Upper lobe of left lung (tissue), 6 donors: Measurements from ENCODE around the gene FOXA3. TPM values are rescaled to one million over a fixed set of nuclear protein-coding genes. Genes with fewer than 3 reads are reported as not detected.

Experiments
- ATAC-seq, 2 donors: fragments of 200-7000 bp; cut with Tn5 transposase; one replicate each; pipeline ENCODE4 v1.9.1; 2022; ENCODE audit warnings: mild to moderate bottlenecking in 2 of 2, moderate library complexity in 2 of 2; ENCODE audit not compliant: low FRiP score in 2 of 2
- DNase-seq, 2 donors: peaks; one replicate each; pipeline ENCODE4 v3.0.0-alpha.2; 2019 to 2020
- H3K27ac ChIP-seq, 4 donors: fragments of 200-600 bp; sonication (generic); one replicate each; pipeline ENCODE4 v1.5.1; 2016 to 2019
- H3K27me3 ChIP-seq, 4 donors: fragments of 200-600 bp; sonication (generic); one replicate each; pipeline ENCODE4 v1.5.1; 2017 to 2019
- H3K36me3 ChIP-seq, 4 donors: fragments of 200-600 bp; sonication (generic); one replicate each; pipeline ENCODE4 v1.5.1; 2016 to 2019
- H3K4me1 ChIP-seq, 4 donors: fragments of 200-600 bp; sonication (generic); one replicate each; pipeline ENCODE4 v1.5.1; 2018 to 2019
- H3K4me3 ChIP-seq, 4 donors: fragments of 200-600 bp; sonication (generic); one replicate each; pipeline ENCODE4 v1.5.1; 2017 to 2019; ENCODE audit warnings: mild to moderate bottlenecking in 2 of 4, moderate library complexity in 1 of 4
- H3K9me3 ChIP-seq, 4 donors: fragments of 200-600 bp; sonication (generic); one replicate each; pipeline ENCODE4 v1.5.1; 2018 to 2019
- EP300 ChIP-seq, 4 donors: sonication (generic); formaldehyde crosslinking; IDR thresholded peaks; one replicate each; pipeline ENCODE4 v1.5.1; 2017; ENCODE audit warnings: antibody characterized with exemption in 4 of 4, control low read depth in 2 of 4
- POLR2A ChIP-seq, 4 donors: fragments of 450-650 bp; IDR thresholded peaks; one replicate each; pipeline ENCODE4 v1.5.1; 2016 to 2017; ENCODE audit warnings: antibody characterized with exemption in 4 of 4, mild to moderate bottlenecking in 2 of 4
- POLR2AphosphoS5 ChIP-seq, 2 donors: sonication (generic); formaldehyde crosslinking; IDR thresholded peaks; one replicate each; pipeline ENCODE4 v1.5.1; 2017; ENCODE audit warnings: antibody characterized with exemption in 2 of 2
- WGBS, 2 donors: methylation state at CpG; one replicate each; pipeline ENCODE4 v1.1.5; 2017 to 2018; 5-methylcytosine and 5-hydroxymethylcytosine counted together
- total RNA-seq, 6 donors: library from RNA; depleted of rRNA in 4 of 6; stranded (reverse); fragments of >200 nt in 4 of 6; gene quantifications; one replicate each; pipeline versions ENCODE4 v1.1.0 to v1.2.1, GENCODE V29; 2016 to 2021
- TF ChIP-seq, protein P1 (sequence below), 6 experiments: fragments of 450-650 bp in 4 of 6; fragments of 200-600 bp in 2 of 6; sonication (generic) in 2 of 6; IDR thresholded peaks; one replicate each; pipeline ENCODE4 v1.5.1; 2016 to 2019; ENCODE audit warnings: antibody characterized with exemption in 6 of 6
- donor health status: DM: no; HTN: no; CAD: no; lungs with moderate emphysema.
- donor health status: DM: no; HTN: yes; CAD: no; lungs with severe emphysema.

Gene FOXA3
- total RNA-seq, 6 donors from 2014 or later: 0.46 to 1.2 (median 0.46) TPM; not detected in 3

- H3K9me3 ChIP-seq: no peaks in the 10 kb centered on the region
- H3K4me3 ChIP-seq: peak overlapping the region in 1 of 4 donors; percentile 39
- H3K36me3 ChIP-seq: no peaks in the 10 kb centered on the region
- 47 to 50% methylated on average over 4 of the region's 4 CpGs for whole genome bisulfite sequencing, 2 donors
- TF ChIP-seq EP300 (IDR thresholded peaks at IDR 0.05): no peak
- TF ChIP-seq POLR2A (IDR thresholded peaks at IDR 0.05): no peak
- TF ChIP-seq POLR2AphosphoS5 (IDR thresholded peaks at IDR 0.05): no peak
- TF ChIP-seq, protein P1, sequence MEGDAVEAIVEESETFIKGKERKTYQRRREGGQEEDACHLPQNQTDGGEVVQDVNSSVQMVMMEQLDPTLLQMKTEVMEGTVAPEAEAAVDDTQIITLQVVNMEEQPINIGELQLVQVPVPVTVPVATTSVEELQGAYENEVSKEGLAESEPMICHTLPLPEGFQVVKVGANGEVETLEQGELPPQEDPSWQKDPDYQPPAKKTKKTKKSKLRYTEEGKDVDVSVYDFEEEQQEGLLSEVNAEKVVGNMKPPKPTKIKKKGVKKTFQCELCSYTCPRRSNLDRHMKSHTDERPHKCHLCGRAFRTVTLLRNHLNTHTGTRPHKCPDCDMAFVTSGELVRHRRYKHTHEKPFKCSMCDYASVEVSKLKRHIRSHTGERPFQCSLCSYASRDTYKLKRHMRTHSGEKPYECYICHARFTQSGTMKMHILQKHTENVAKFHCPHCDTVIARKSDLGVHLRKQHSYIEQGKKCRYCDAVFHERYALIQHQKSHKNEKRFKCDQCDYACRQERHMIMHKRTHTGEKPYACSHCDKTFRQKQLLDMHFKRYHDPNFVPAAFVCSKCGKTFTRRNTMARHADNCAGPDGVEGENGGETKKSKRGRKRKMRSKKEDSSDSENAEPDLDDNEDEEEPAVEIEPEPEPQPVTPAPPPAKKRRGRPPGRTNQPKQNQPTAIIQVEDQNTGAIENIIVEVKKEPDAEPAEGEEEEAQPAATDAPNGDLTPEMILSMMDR (IDR thresholded peaks at IDR 0.05): no peak
- peaks cover 9 to 13% (median 11%) of the 10 kb centered on the region in 4 donors for H3K4me1 ChIP-seq
- ATAC-seq: peak in 1 of 2 donors; percentile 4
- H3K27ac ChIP-seq: peak overlapping the region; percentile 36 to 80 (median 65)
- peaks cover 0 to 4% (median 0%) of the 10 kb centered on the region in 4 donors for H3K27me3 ChIP-seq
- no peak for DNase-seq
Observed at GRCh38 chr19:45876161-45876410, 12.0 kb downstream of the FOXA3 start.

- H3K36me3 ChIP-seq: no peaks in the 10 kb centered on the region
- no peaks in the 10 kb centered on the region for H3K9me3 ChIP-seq
- peaks cover 9 to 13% (median 11%) of the 10 kb centered on the region in 4 donors for H3K4me1 ChIP-seq
- WGBS, 2 donors: 7 to 17% methylated on average over 14 to 25 of the region's 41 CpGs
- ATAC-seq: peak; percentile 16 to 54
- H3K27me3 ChIP-seq: peaks cover 0 to 4% (median 0%) of the 10 kb centered on the region in 4 donors
- H3K4me3 ChIP-seq: peak overlapping the region in 3 of 4 donors; percentile 24 to 39 (median 30)
- peak overlapping the region; percentile 36 to 80 (median 65) for H3K27ac ChIP-seq
- peak; percentile 67 to 89 for DNase-seq
- TF ChIP-seq POLR2A (IDR thresholded peaks at IDR 0.05): no peak
- no peak for TF ChIP-seq POLR2AphosphoS5 (IDR thresholded peaks at IDR 0.05)
- TF ChIP-seq EP300 (IDR thresholded peaks at IDR 0.05): no peak
- TF ChIP-seq, protein P1 (IDR thresholded peaks at IDR 0.05): no peak
Observed at GRCh38 chr19:45876411-45877197, 12.5 kb downstream of the FOXA3 start.

DNA sequence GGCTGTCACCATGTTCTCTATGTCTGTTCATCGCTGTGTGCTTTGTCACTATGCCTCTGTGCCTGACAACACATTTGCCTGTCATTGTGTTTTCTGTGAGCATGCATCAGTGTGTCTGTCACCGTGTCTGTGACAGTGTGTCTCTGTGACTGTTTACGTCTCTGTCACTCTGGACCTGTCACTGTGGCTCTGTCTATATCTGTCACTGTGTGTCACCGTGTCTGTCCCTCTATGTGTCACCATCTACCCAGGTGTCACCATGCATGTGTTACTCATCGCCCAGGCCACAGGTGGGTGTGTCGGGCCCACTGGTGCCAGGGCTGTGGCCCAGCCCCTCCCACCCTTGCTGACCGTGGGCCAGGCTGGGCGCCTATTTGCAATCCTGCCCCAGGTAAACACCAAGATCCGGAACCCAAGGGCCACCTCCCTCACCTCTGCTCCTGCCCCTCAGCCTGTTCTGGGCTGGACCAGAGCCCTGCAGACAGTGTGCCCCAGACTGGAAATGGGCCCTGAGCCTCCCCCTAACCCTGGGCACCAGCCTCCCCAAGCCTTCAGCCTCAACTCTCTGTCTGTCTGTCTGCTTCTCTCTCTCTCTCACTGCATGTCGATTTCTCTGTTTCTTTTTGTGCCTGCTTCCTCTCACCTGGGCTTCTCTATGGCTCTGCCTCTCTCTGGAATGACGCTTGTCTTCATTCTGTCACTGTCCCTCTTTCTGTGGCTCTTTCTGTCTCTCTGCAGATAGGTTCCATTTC, 14.1 kb downstream of the FOXA3 start:
- Histone ChIP-seq H3K9me3 (no peaks in the 10 kb centered on the region), H3K4me1 (peaks cover 16 to 29% (median 24%) of the 10 kb centered on the region in 4 donors), H3K27me3 (peaks cover 0 to 4% (median 0%) of the 10 kb centered on the region in 4 donors), H3K27ac (peak overlapping the region in 1 of 4 donors; percentile 18), H3K36me3 (no peaks in the 10 kb centered on the region), H3K4me3 (no peak overlapping the region)
- DNase-seq: peak; percentile 59 to 60
- ATAC-seq: peak in 1 of 2 donors; percentile 15
- WGBS, 2 donors: 66 to 67% methylated on average over 9 to 11 of the region's 11 CpGs
- TF ChIP-seq, protein P1 (IDR thresholded peaks at IDR 0.05): no peak
- TF ChIP-seq POLR2AphosphoS5 (IDR thresholded peaks at IDR 0.05) (no peak), EP300 (IDR thresholded peaks at IDR 0.05) (no peak), POLR2A (IDR thresholded peaks at IDR 0.05) (no peak)

DNA sequence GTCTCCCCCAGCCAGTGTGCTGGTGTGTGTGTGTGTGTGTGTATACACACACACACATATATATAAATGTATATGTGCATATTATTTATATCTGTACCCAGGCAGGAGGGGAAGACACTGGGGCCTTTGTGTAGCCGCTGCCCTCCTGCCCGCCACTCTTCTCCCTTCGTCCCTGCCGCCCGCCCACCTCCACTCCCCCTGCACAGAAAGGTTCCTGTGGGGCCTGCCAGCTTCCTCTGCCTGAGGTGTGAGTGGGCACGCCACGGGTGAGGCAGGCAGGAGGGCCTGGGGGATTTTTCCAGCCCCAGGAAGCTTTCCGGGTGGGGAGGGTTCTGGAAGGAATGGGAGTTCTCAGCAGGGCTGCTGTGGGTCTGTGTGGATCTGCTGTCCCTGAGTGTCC, 14.9 kb downstream of the FOXA3 start:
- Histone ChIP-seq H3K27ac (no peak overlapping the region), H3K9me3 (no peaks in the 10 kb centered on the region), H3K27me3 (peaks cover 0 to 4% (median 0%) of the 10 kb centered on the region in 4 donors), H3K4me3 (no peak overlapping the region), H3K36me3 (peaks cover 0 to 5% (median 2%) of the 10 kb centered on the region in 4 donors), H3K4me1 (peaks cover 24 to 37% (median 33%) of the 10 kb centered on the region in 4 donors)
- 67 to 70% methylated on average over 8 of the region's 8 CpGs for WGBS, 2 donors
- TF ChIP-seq EP300 (IDR thresholded peaks at IDR 0.05) (no peak), POLR2A (IDR thresholded peaks at IDR 0.05) (no peak), POLR2AphosphoS5 (IDR thresholded peaks at IDR 0.05) (no peak)
- TF ChIP-seq, protein P1 (IDR thresholded peaks at IDR 0.05): no peak
- peak in 1 of 2 donors; percentile 44 for DNase-seq
- ATAC-seq: no peak
